HG03460 (cell line): ENCODE data around the gene TTC21B.

ENCODE experiments used
- ATAC-seq: cut with Tn5 transposase; IDR thresholded peaks from one replicate; pipeline ENCODE4 v1.9.1; 2021; ENCODE audit not compliant: unreplicated experiment

The TTC21B gene

GRCh38 chr2:165840333-165840958 is 113.1 kb downstream of the TTC21B start:
- no peak for ATAC-seq

GRCh38 chr2:165839610-165840009 is 114.0 kb downstream of the TTC21B start:
- ATAC-seq: no peak

GRCh38 chr2:165837122-165837521 is 116.5 kb downstream of the TTC21B start:
- no peak for ATAC-seq

- ATAC-seq: no peak
These were observed 118.2 kb downstream of the TTC21B start for GRCh38 chr2:165835363-165835762.

GRCh38 chr2:165833156-165833555 is 120.4 kb downstream of the TTC21B start:
- no peak for ATAC-seq

GRCh38 chr2:165827921-165828276 is 125.7 kb downstream of the TTC21B start:
- no peak for ATAC-seq

- ATAC-seq: peak; percentile 93
These were observed 126.3 kb downstream of the TTC21B start for GRCh38 chr2:165827016-165827920.

- no peak for ATAC-seq
These were observed 128.5 kb downstream of the TTC21B start for GRCh38 chr2:165825041-165825440.
